SK-N-SH (cell line): Measurements from ENCODE around the gene SLC14A1. TPM values are rescaled to one million over a fixed set of nuclear protein-coding genes. Genes with fewer than 3 reads are reported as not detected.

Experiments
- CTCF ChIA-PET: fragments of 300-600, 350-600 bp; formaldehyde crosslinking; extraction: SDS; loops from one replicate; lab custom pipeline; 2021; lab: Yijun Ruan, JAX
- POLR2A ChIA-PET: fragments of 350-600 bp; sonication (Branson Sonifier 250); formaldehyde crosslinking; extraction: SDS; loops from one replicate; lab custom pipeline; 2020; ENCODE audit warnings: antibody characterized with exemption, inconsistent platforms; lab: Yijun Ruan, JAX
- DNase-seq: peaks from one replicate; pipeline ENCODE4 v3.0.0; 2012
- H2AFZ ChIP-seq: fragments of 200-600 bp; sonication (generic); 2 replicates; pipeline ENCODE4 v1.8.1; 2016; ENCODE audit warnings: antibody characterized with exemption, mild to moderate bottlenecking, low read depth
- H3F3A ChIP-seq: fragments of 200-600 bp; sonication (generic); replicated peaks from 2 replicates; pipeline ENCODE3; 2016; ENCODE audit warnings: antibody characterized with exemption, mild to moderate bottlenecking; ENCODE audit not compliant: insufficient read depth
- H3K27ac ChIP-seq, 2 experiments: fragments of 200-500 bp in 1 of 2; fragments of 200-600 bp in 1 of 2; sonication (Bioruptor generic) in 1 of 2; sonication (generic), shearing (Covaris generic) in 1 of 2; 2 replicates each; pipeline versions ENCODE4 v1.5.1 to v1.6.1; 2014 to 2016; ENCODE audit warnings: low read depth in 2 of 2, inconsistent platforms in 1 of 2, low read length in 1 of 2, mild to moderate bottlenecking in 1 of 2, mixed read lengths in 1 of 2
- H3K27me3 ChIP-seq: fragments of 200-600 bp; sonication (generic), shearing (Covaris generic); 2 replicates; pipeline ENCODE4 v1.6.1; 2016; ENCODE audit warnings: mixed run types; ENCODE audit not compliant: insufficient read depth
- H3K36me3 ChIP-seq, 2 experiments: fragments of 200-500 bp in 1 of 2; fragments of 200-600 bp in 1 of 2; sonication (Bioruptor generic) in 1 of 2; sonication (generic) in 1 of 2; replicated peaks in 1 of 2; 2 replicates each; pipeline versions ENCODE3 to v1.5.1; 2014 to 2016; ENCODE audit warnings: low read length in 1 of 2, mild to moderate bottlenecking in 1 of 2; ENCODE audit not compliant: insufficient read depth in 2 of 2, control insufficient read depth in 1 of 2
- H3K4me1 ChIP-seq, 2 experiments: fragments of 200-500 bp in 1 of 2; fragments of 200-600 bp in 1 of 2; sonication (Bioruptor generic) in 1 of 2; sonication (generic), shearing (Covaris generic) in 1 of 2; 2 replicates each; pipeline versions ENCODE4 v1.5.1 to v1.6.1; 2014 to 2016; ENCODE audit warnings: low read depth in 1 of 2, low read length in 1 of 2, mixed run types in 1 of 2; ENCODE audit not compliant: insufficient read depth in 2 of 2, control insufficient read depth in 1 of 2
- H3K4me2 ChIP-seq: fragments of 200-600 bp; sonication (generic), shearing (Covaris generic); 2 replicates; pipeline ENCODE4 v1.6.1; 2017; ENCODE audit warnings: mixed run types
- H3K4me3 ChIP-seq, 2 experiments: fragments of 200-500 bp in 1 of 2; fragments of 200-600 bp in 1 of 2; sonication (Bioruptor generic) in 1 of 2; sonication (generic), shearing (Covaris generic) in 1 of 2; 2 replicates each; pipeline versions ENCODE4 v1.5.1 to v1.8.1; 2014 to 2016; ENCODE audit warnings: low read depth in 2 of 2, inconsistent platforms in 1 of 2, low read length in 1 of 2, mild to moderate bottlenecking in 1 of 2, mixed read lengths in 1 of 2, moderate library complexity in 1 of 2
- H3K79me2 ChIP-seq: fragments of 200-600 bp; sonication (generic); 2 replicates; pipeline ENCODE4 v1.8.1; 2017; ENCODE audit warnings: mild to moderate bottlenecking; ENCODE audit not compliant: insufficient read depth
- H3K9ac ChIP-seq: fragments of 200-600 bp; sonication (generic); 2 replicates; pipeline ENCODE4 v1.6.1; 2017; ENCODE audit warnings: mixed run types
- H3K9me2 ChIP-seq: fragments of 200-600 bp; sonication (generic); 2 replicates; pipeline ENCODE4 v1.6.1; 2017; ENCODE audit warnings: mixed run types
- H3K9me3 ChIP-seq: fragments of 200-600 bp; sonication (generic); 2 replicates; pipeline ENCODE4 v1.6.1; 2017; ENCODE audit warnings: mixed run types, mild to moderate bottlenecking, moderate library complexity
- H4K20me1 ChIP-seq: fragments of 200-600 bp; sonication (generic); 2 replicates; pipeline ENCODE4 v1.6.1; 2017; ENCODE audit warnings: mild to moderate bottlenecking, mixed run types; ENCODE audit not compliant: insufficient read depth
- ELF1 ChIP-seq: IDR thresholded peaks from 2 replicates; pipeline ENCODE4 v1.4.0; 2012
- JUND ChIP-seq: IDR thresholded peaks from 2 replicates; pipeline ENCODE4 v1.4.0; 2012
- MAX ChIP-seq: IDR thresholded peaks from 2 replicates; pipeline ENCODE4 v1.4.0; 2012; ENCODE audit warnings: low read depth
- MXI1 ChIP-seq: IDR thresholded peaks from 2 replicates; pipeline ENCODE4 v1.6.1; 2012; ENCODE audit warnings: mild to moderate bottlenecking, low read depth, low read length, improper control_type of control experiment
- NFIC ChIP-seq: IDR thresholded peaks from 2 replicates; pipeline ENCODE4 v1.4.0; 2012; ENCODE audit warnings: borderline replicate concordance
- NRF1 ChIP-seq: IDR thresholded peaks from 2 replicates; pipeline ENCODE4 v1.6.1; 2012; ENCODE audit warnings: low read depth, mild to moderate bottlenecking, low read length
- PBX3 ChIP-seq: IDR thresholded peaks from 2 replicates; pipeline ENCODE4; 2012
- RCOR1 ChIP-seq: fragments of 150-350 bp; IDR thresholded peaks from 2 replicates; pipeline ENCODE4 v1.6.1; 2017; ENCODE audit warnings: antibody characterized with exemption, low read length
- REST ChIP-seq: IDR thresholded peaks from 2 replicates; pipeline ENCODE4 v1.6.1; 2012; ENCODE audit warnings: mild to moderate bottlenecking, low read depth, low read length, moderate library complexity
- RXRA ChIP-seq: IDR thresholded peaks from 2 replicates; pipeline ENCODE4 v1.4.0; 2012; ENCODE audit warnings: low read depth, mild to moderate bottlenecking, borderline replicate concordance
- SMC3 ChIP-seq: IDR thresholded peaks from 2 replicates; pipeline ENCODE4 v1.6.1; 2012; ENCODE audit warnings: low read depth, low read length, improper control_type of control experiment
- TCF12 ChIP-seq: IDR thresholded peaks from 2 replicates; pipeline ENCODE4 v1.4.0; 2012
- ZBTB33 ChIP-seq: IDR thresholded peaks from 2 replicates; pipeline ENCODE4 v1.4.0; 2012; ENCODE audit warnings: low read depth, borderline replicate concordance
- WGBS: methylation state at CpG from one replicate; pipeline ENCODE4 v1.1.6; 2017; ENCODE audit warnings: low lambda C conversion rate; 5-methylcytosine and 5-hydroxymethylcytosine counted together
- polyA plus RNA-seq, 3 experiments: library from polyadenylated mRNA; depleted of rRNA; stranded (reverse); fragments of >200 nt; gene quantifications; 2 replicates each; pipeline ENCODE4 v1.2.3, GENCODE V29; 2012

The SLC14A1 gene
- polyA plus RNA-seq, 1 of the 3 experiments (the other 2 are of a cell fraction), result 2.4 TPM

- Histone ChIP-seq H3K9me3 (no peaks in the 10 kb centered on the region), H3K27me3 (no peaks in the 10 kb centered on the region), H3K4me2 (no peak overlapping the region), H3K4me3 (no peak overlapping the region), H3K4me1 (peaks cover 0 to 33% of the 10 kb centered on the region in 2 experiments; a peak in 2 of 4 replicates), H2AFZ (no peak overlapping the region), H3K9me2 (no peaks in the 10 kb centered on the region), H3K27ac (no peak overlapping the region), H3K79me2 (no peaks in the 10 kb centered on the region), H3F3A (peaks cover 24% of the 10 kb centered on the region), H3K9ac (no peak overlapping the region), H3K36me3 (no peaks in the 10 kb centered on the region), H4K20me1 (no peaks in the 10 kb centered on the region)
- ChIA-PET POLR2A (no interaction called here), CTCF (interaction anchor here (1.2 kb wide), 1 partner anchor 66 kb away, joined by 3 read pairs; no protein-coding TSS in a partner anchor)
- 88% methylated on average over 3 of the region's 3 CpGs for WGBS
- TF ChIP-seq JUND (no peak), NRF1 (no peak), TCF12 (no peak), PBX3 (no peak), ELF1 (no peak), MXI1 (no peak), REST (no peak), RCOR1 (no peak), ZBTB33 (no peak), SMC3 (no peak), MAX (no peak), NFIC (no peak), RXRA (no peak)
- no peak for DNase-seq
These were observed 64.9 kb downstream of the SLC14A1 start for GRCh38 chr18:45788861-45789260.
